ENCODE measurements around the gene FFAR1.

FFAR1 gene

GRCh38 chr19:35302446-35302845 is 45.3 kb upstream of the FFAR1 start:
- Histone ChIP-seq H3K27me3 (replicated peaks in 2 of 5; ENCODE audit: control insufficient read depth in 4 of 5, insufficient read depth in 5 of 5, low read length in 4 of 5) (no peaks in the 10 kb centered on the region), H3K27ac (ENCODE audit: insufficient read depth in 1 of 2, low read depth in 1 of 2, low read length in 2 of 2, poor library complexity in 1 of 2, severe bottlenecking in 2 of 2) (no peak overlapping the region), H3K4me1 (ENCODE audit: control extremely low read depth in 1 of 4, control insufficient read depth in 4 of 4, insufficient read depth in 4 of 4, low read length in 3 of 4) (peaks cover 0 to 43% (median 31%) of the 10 kb centered on the region in 4 experiments), H3K36me3 (ENCODE audit: control insufficient read depth in 4 of 4, insufficient read depth in 4 of 4, low read length in 3 of 4) (no peaks in the 10 kb centered on the region), H3K4me3 (ENCODE audit: control insufficient read depth in 1 of 7, extremely low read depth in 1 of 7, insufficient read depth in 4 of 7, low read depth in 2 of 7, low read length in 6 of 7) (no peak overlapping the region), H3K9me3 (ENCODE audit: control extremely low read depth in 1 of 5, control insufficient read depth in 4 of 5, insufficient read depth in 2 of 5, low read depth in 1 of 5, low read length in 4 of 5) (no peaks in the 10 kb centered on the region)
- ChIA-PET POLR2A (no interaction called here), CTCF (no interaction called here)
- WGBS (ENCODE audit: insufficient coverage): 95% methylated on average over 9 of the region's 16 CpGs
- no peak for DNase-seq

GRCh38 chr19:35303357-35303915 is 44.3 kb upstream of the FFAR1 start:
- H3K27ac ChIP-seq (ENCODE audit: insufficient read depth in 1 of 2, low read depth in 1 of 2, low read length in 2 of 2, poor library complexity in 1 of 2, severe bottlenecking in 2 of 2): no peak overlapping the region
- POLR2A ChIA-PET: no interaction called here
- no peaks in the 10 kb centered on the region for H3K27me3 ChIP-seq (replicated peaks in 2 of 5; ENCODE audit: control insufficient read depth in 4 of 5, insufficient read depth in 5 of 5, low read length in 4 of 5)
- H3K9me3 ChIP-seq (ENCODE audit: control extremely low read depth in 1 of 5, control insufficient read depth in 4 of 5, insufficient read depth in 2 of 5, low read depth in 1 of 5, low read length in 4 of 5): no peaks in the 10 kb centered on the region
- DNase-seq: no peak
- H3K36me3 ChIP-seq (ENCODE audit: control insufficient read depth in 4 of 4, insufficient read depth in 4 of 4, low read length in 3 of 4): no peaks in the 10 kb centered on the region
- H3K4me1 ChIP-seq (ENCODE audit: control extremely low read depth in 1 of 4, control insufficient read depth in 4 of 4, insufficient read depth in 4 of 4, low read length in 3 of 4): peaks cover 0 to 40% (median 25%) of the 10 kb centered on the region in 4 experiments
- CTCF ChIA-PET: interaction anchor here (0.8 to 2.3 kb wide), 2 partner anchors 14 to 18 kb away, joined by 3 to 7 read pairs; no protein-coding TSS in a partner anchor
- H3K4me3 ChIP-seq (ENCODE audit: control insufficient read depth in 1 of 7, extremely low read depth in 1 of 7, insufficient read depth in 4 of 7, low read depth in 2 of 7, low read length in 6 of 7): no peak overlapping the region
- WGBS (ENCODE audit: insufficient coverage): 91% methylated on average over 5 of the region's 6 CpGs

- POLR2A ChIA-PET: no interaction called here
These were observed 43.7 kb upstream of the FFAR1 start for GRCh38 chr19:35304036-35304435.

GRCh38 chr19:35305181-35305580 is 42.5 kb upstream of the FFAR1 start:
- no peak overlapping the region for H3K4me3 ChIP-seq (ENCODE audit: control insufficient read depth in 1 of 7, extremely low read depth in 1 of 7, insufficient read depth in 4 of 7, low read depth in 2 of 7, low read length in 6 of 7)
- ChIA-PET POLR2A (no interaction called here), CTCF (interaction anchor here (0.8 to 2.3 kb wide), 5 partner anchors 8 to 33 kb away, joined by 3 to 8 read pairs (median 5); no protein-coding TSS in a partner anchor)
- 69% methylated on average over 5 of the region's 6 CpGs for WGBS (ENCODE audit: insufficient coverage)
- peak overlapping the region in 1 of 2 experiments; percentile 36 for H3K27ac ChIP-seq (ENCODE audit: insufficient read depth in 1 of 2, low read depth in 1 of 2, low read length in 2 of 2, poor library complexity in 1 of 2, severe bottlenecking in 2 of 2)
- peak in 1 of 3 donors; percentile 23 for DNase-seq
- peaks cover 0 to 43% (median 21%) of the 10 kb centered on the region in 4 experiments for H3K4me1 ChIP-seq (ENCODE audit: control extremely low read depth in 1 of 4, control insufficient read depth in 4 of 4, insufficient read depth in 4 of 4, low read length in 3 of 4)
- H3K9me3 ChIP-seq (ENCODE audit: control extremely low read depth in 1 of 5, control insufficient read depth in 4 of 5, insufficient read depth in 2 of 5, low read depth in 1 of 5, low read length in 4 of 5): no peaks in the 10 kb centered on the region
- no peaks in the 10 kb centered on the region for H3K27me3 ChIP-seq (replicated peaks in 2 of 5; ENCODE audit: control insufficient read depth in 4 of 5, insufficient read depth in 5 of 5, low read length in 4 of 5)
- H3K36me3 ChIP-seq (ENCODE audit: control insufficient read depth in 4 of 4, insufficient read depth in 4 of 4, low read length in 3 of 4): no peaks in the 10 kb centered on the region

More at GRCh38 chr19:35304036-35304435, 43.7 kb upstream of the FFAR1 start:
- no peak overlapping the region for H3K4me3 ChIP-seq (ENCODE audit: control insufficient read depth in 1 of 7, extremely low read depth in 1 of 7, insufficient read depth in 4 of 7, low read depth in 2 of 7, low read length in 6 of 7)
- 98% methylated on average over 11 of the region's 11 CpGs for WGBS (ENCODE audit: insufficient coverage)
- CTCF ChIA-PET: interaction anchor here (0.8 to 2.3 kb wide), 2 partner anchors 14 to 19 kb away, joined by 3 to 7 read pairs; no protein-coding TSS in a partner anchor
- H3K9me3 ChIP-seq (ENCODE audit: control extremely low read depth in 1 of 5, control insufficient read depth in 4 of 5, insufficient read depth in 2 of 5, low read depth in 1 of 5, low read length in 4 of 5): no peaks in the 10 kb centered on the region
- H3K4me1 ChIP-seq (ENCODE audit: control extremely low read depth in 1 of 4, control insufficient read depth in 4 of 4, insufficient read depth in 4 of 4, low read length in 3 of 4): peaks cover 0 to 39% (median 22%) of the 10 kb centered on the region in 4 experiments
- H3K36me3 ChIP-seq (ENCODE audit: control insufficient read depth in 4 of 4, insufficient read depth in 4 of 4, low read length in 3 of 4): no peaks in the 10 kb centered on the region
- H3K27me3 ChIP-seq (replicated peaks in 2 of 5; ENCODE audit: control insufficient read depth in 4 of 5, insufficient read depth in 5 of 5, low read length in 4 of 5): no peaks in the 10 kb centered on the region
- H3K27ac ChIP-seq (ENCODE audit: insufficient read depth in 1 of 2, low read depth in 1 of 2, low read length in 2 of 2, poor library complexity in 1 of 2, severe bottlenecking in 2 of 2): no peak overlapping the region
- no peak for DNase-seq

GRCh38 chr19:35306473-35307246 is 41.0 kb upstream of the FFAR1 start:
- peak in 2 of 3 donors; percentile 52 to 55 for DNase-seq
- POLR2A ChIA-PET: no interaction called here
- no peaks in the 10 kb centered on the region for H3K36me3 ChIP-seq (ENCODE audit: control insufficient read depth in 4 of 4, insufficient read depth in 4 of 4, low read length in 3 of 4)
- CTCF ChIA-PET: interaction anchor here (0.6 to 2.2 kb wide), 9 partner anchors 10 to 162 kb away, joined by 3 to 6 read pairs (median 4); partner anchors contain the start of gene FFAR3
- H3K4me1 ChIP-seq (ENCODE audit: control extremely low read depth in 1 of 4, control insufficient read depth in 4 of 4, insufficient read depth in 4 of 4, low read length in 3 of 4): peaks cover 0 to 51% (median 23%) of the 10 kb centered on the region in 4 experiments
- H3K27me3 ChIP-seq (replicated peaks in 2 of 5; ENCODE audit: control insufficient read depth in 4 of 5, insufficient read depth in 5 of 5, low read length in 4 of 5): no peaks in the 10 kb centered on the region
- H3K9me3 ChIP-seq (ENCODE audit: control extremely low read depth in 1 of 5, control insufficient read depth in 4 of 5, insufficient read depth in 2 of 5, low read depth in 1 of 5, low read length in 4 of 5): no peaks in the 10 kb centered on the region
- H3K27ac ChIP-seq (ENCODE audit: insufficient read depth in 1 of 2, low read depth in 1 of 2, low read length in 2 of 2, poor library complexity in 1 of 2, severe bottlenecking in 2 of 2): peak overlapping the region in 1 of 2 experiments; percentile 25
- no peak overlapping the region for H3K4me3 ChIP-seq (ENCODE audit: control insufficient read depth in 1 of 7, extremely low read depth in 1 of 7, insufficient read depth in 4 of 7, low read depth in 2 of 7, low read length in 6 of 7)
- WGBS (ENCODE audit: insufficient coverage): 95% methylated on average over 20 of the region's 20 CpGs

GRCh38 chr19:35307931-35308330 is 39.8 kb upstream of the FFAR1 start:
- ChIA-PET POLR2A (no interaction called here), CTCF (interaction anchor here (1.2 to 2.2 kb wide), 5 partner anchors 16 to 161 kb away, joined by 3 to 7 read pairs (median 5); partner anchors contain the start of gene FFAR3)
- Histone ChIP-seq H3K27me3 (replicated peaks in 2 of 5; ENCODE audit: control insufficient read depth in 4 of 5, insufficient read depth in 5 of 5, low read length in 4 of 5) (no peaks in the 10 kb centered on the region), H3K4me1 (ENCODE audit: control extremely low read depth in 1 of 4, control insufficient read depth in 4 of 4, insufficient read depth in 4 of 4, low read length in 3 of 4) (peaks cover 0 to 60% (median 24%) of the 10 kb centered on the region in 4 experiments), H3K27ac (ENCODE audit: insufficient read depth in 1 of 2, low read depth in 1 of 2, low read length in 2 of 2, poor library complexity in 1 of 2, severe bottlenecking in 2 of 2) (no peak overlapping the region), H3K4me3 (ENCODE audit: control insufficient read depth in 1 of 7, extremely low read depth in 1 of 7, insufficient read depth in 4 of 7, low read depth in 2 of 7, low read length in 6 of 7) (no peak overlapping the region), H3K36me3 (ENCODE audit: control insufficient read depth in 4 of 4, insufficient read depth in 4 of 4, low read length in 3 of 4) (no peaks in the 10 kb centered on the region), H3K9me3 (ENCODE audit: control extremely low read depth in 1 of 5, control insufficient read depth in 4 of 5, insufficient read depth in 2 of 5, low read depth in 1 of 5, low read length in 4 of 5) (no peaks in the 10 kb centered on the region)
- no peak for DNase-seq
- 96% methylated on average over 10 of the region's 10 CpGs for WGBS (ENCODE audit: insufficient coverage)

GRCh38 chr19:35308910-35309309 is 38.8 kb upstream of the FFAR1 start:
- 94% methylated on average over 6 of the region's 7 CpGs for WGBS (ENCODE audit: insufficient coverage)
- ChIA-PET POLR2A (no interaction called here), CTCF (interaction anchor here (1.1 to 1.7 kb wide), 3 partner anchors 25 to 160 kb away, joined by 3 to 7 read pairs (median 4); no protein-coding TSS in a partner anchor)

More at GRCh38 chr19:35308910-35309309, 38.8 kb upstream of the FFAR1 start:
- Histone ChIP-seq H3K4me1 (ENCODE audit: control extremely low read depth in 1 of 4, control insufficient read depth in 4 of 4, insufficient read depth in 4 of 4, low read length in 3 of 4) (peaks cover 0 to 66% (median 32%) of the 10 kb centered on the region in 4 experiments), H3K27me3 (replicated peaks in 2 of 5; ENCODE audit: control insufficient read depth in 4 of 5, insufficient read depth in 5 of 5, low read length in 4 of 5) (no peaks in the 10 kb centered on the region), H3K27ac (ENCODE audit: insufficient read depth in 1 of 2, low read depth in 1 of 2, low read length in 2 of 2, poor library complexity in 1 of 2, severe bottlenecking in 2 of 2) (no peak overlapping the region), H3K36me3 (ENCODE audit: control insufficient read depth in 4 of 4, insufficient read depth in 4 of 4, low read length in 3 of 4) (no peaks in the 10 kb centered on the region), H3K4me3 (ENCODE audit: control insufficient read depth in 1 of 7, extremely low read depth in 1 of 7, insufficient read depth in 4 of 7, low read depth in 2 of 7, low read length in 6 of 7) (no peak overlapping the region), H3K9me3 (ENCODE audit: control extremely low read depth in 1 of 5, control insufficient read depth in 4 of 5, insufficient read depth in 2 of 5, low read depth in 1 of 5, low read length in 4 of 5) (no peaks in the 10 kb centered on the region)
- no peak for DNase-seq
